NCI-H524 treated with DMSO at 0.1 percent for 48 hours (cell line): ENCODE measurements around the gene ZNF346.

Experiments
- DNase-seq: peaks from one replicate; lab custom pipeline; 2025; lab: John Stamatoyannopoulos, UW

Gene ZNF346

GRCh38 chr5:177123789-177124485 is 101.4 kb downstream of the ZNF346 start:
- no peak for DNase-seq

GRCh38 chr5:177124486-177124991 is 102.0 kb downstream of the ZNF346 start:
- DNase-seq, result no peak

GRCh38 chr5:177126771-177127170 is 104.3 kb downstream of the ZNF346 start:
- no peak for DNase-seq

GRCh38 chr5:177128551-177128981 is 106.1 kb downstream of the ZNF346 start:
- no peak for DNase-seq

DNA sequence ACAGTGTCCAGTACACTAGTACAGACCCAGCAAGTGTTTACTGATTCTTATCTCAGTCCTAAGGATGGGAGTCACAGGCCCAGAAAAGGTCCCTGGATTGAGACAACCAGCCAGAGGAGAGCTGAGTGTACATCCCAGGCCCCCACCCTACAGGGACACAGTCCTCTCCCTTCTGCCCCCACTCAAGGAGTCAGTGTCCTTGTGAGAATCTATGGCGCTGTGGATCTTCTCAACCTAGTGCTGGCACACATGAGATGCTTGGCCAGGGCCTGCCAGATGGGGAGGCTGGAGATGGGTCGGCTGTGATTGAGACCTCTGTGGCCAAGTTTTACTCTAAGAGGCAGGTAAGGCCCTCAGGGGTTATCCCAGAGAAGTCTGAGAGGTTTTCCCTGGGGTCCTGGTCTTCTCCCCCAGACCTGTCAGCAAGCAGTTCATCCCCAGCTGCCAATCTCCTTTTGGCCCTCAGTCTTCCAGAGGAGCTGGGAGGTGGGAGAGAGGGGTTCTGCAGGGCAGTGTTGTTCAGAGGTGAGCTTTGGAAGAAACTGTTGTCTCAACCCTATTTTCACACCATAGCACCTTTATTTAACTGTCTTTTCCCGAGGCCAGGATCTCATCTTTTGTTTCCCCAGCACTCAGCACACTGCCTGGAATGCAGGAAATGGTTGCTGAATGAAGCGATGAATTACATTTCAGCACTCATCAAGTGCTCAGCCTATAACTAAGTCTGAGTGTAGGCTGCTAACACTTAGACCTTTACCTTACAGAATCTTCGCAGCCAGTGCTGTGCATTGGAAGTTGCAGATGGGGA is 107.9 kb downstream of the ZNF346 start:
- no peak for DNase-seq
